Stimulated activated effector memory CD8-positive, alpha-beta T cell treated with anti-CD3 and anti-CD28 coated beads, Interleukin-12 subunit alpha, Interleukin-12 subunit beta, amount 100 ng/mL, for 72 hours (primary cell): ENCODE data around the gene DCAKD.

Experiments
- ATAC-seq: fragments of 150-1000 bp; cut with Tn5 transposase; 2 replicates; pipeline ENCODE4 v1.10.0; 2021
- DNase-seq, 2 donors: peaks; one replicate each; pipeline ENCODE4 v3.0.0; 2021 to 2022; ENCODE audit warnings: low spot score in 2 of 2
- H3K27ac Mint-ChIP-seq: one replicate; pipeline ENCODE4 v1.8.0; 2022; ENCODE audit warnings: mild to moderate bottlenecking, mixed read lengths
- H3K36me3 Mint-ChIP-seq: one replicate; pipeline ENCODE4 v1.8.0; 2022; ENCODE audit warnings: mild to moderate bottlenecking, mixed read lengths
- H3K4me1 Mint-ChIP-seq: one replicate; pipeline ENCODE4 v1.8.0; 2022; ENCODE audit warnings: mixed read lengths
- H3K4me3 Mint-ChIP-seq: one replicate; pipeline ENCODE4 v1.8.0; 2022; ENCODE audit warnings: mild to moderate bottlenecking, mixed read lengths
- H3K9me3 Mint-ChIP-seq: one replicate; pipeline ENCODE4 v1.8.0; 2022; ENCODE audit warnings: mixed read lengths

Gene DCAKD

GRCh38 chr17:45051060-45051719, at the start of gene DCAKD:
Gene DCAKD (minus strand): TSS chr17:45051632. CDS start chr17:45034885, 16,747 bp downstream.
- peaks cover 34% of the 10 kb centered on the region for H3K4me1 Mint-ChIP-seq
- peaks cover 16% of the 10 kb centered on the region for H3K36me3 Mint-ChIP-seq
- peak within 1 kb of the TSS; percentile 95 for H3K4me3 Mint-ChIP-seq
- DNase-seq (peak; percentile 84 to 91), ATAC-seq (peak; percentile 98)
- H3K27ac Mint-ChIP-seq: peak within 1 kb of the TSS; percentile 98
- H3K9me3 Mint-ChIP-seq: no peaks in the 10 kb centered on the region

- peak; percentile 89 for ATAC-seq
- H3K4me3 Mint-ChIP-seq: no peak overlapping the region
- DNase-seq: peak; percentile 59 to 83
- no peaks in the 10 kb centered on the region for H3K4me1 Mint-ChIP-seq
- no peaks in the 10 kb centered on the region for H3K9me3 Mint-ChIP-seq
- peak overlapping the region; percentile 50 for H3K27ac Mint-ChIP-seq
- peaks cover 100% of the 10 kb centered on the region for H3K36me3 Mint-ChIP-seq
Measured at GRCh38 chr17:45098869-45099616, 47.6 kb upstream of the DCAKD start.

GRCh38 chr17:45098081-45098868, 46.8 kb upstream of the DCAKD start:
- peaks cover 100% of the 10 kb centered on the region for H3K36me3 Mint-ChIP-seq
- no peak for ATAC-seq
- no peaks in the 10 kb centered on the region for H3K4me1 Mint-ChIP-seq

GRCh38 chr17:45096926-45097325, 45.5 kb upstream of the DCAKD start:
- H3K36me3 Mint-ChIP-seq: peaks cover 100% of the 10 kb centered on the region
- no peak overlapping the region for H3K4me3 Mint-ChIP-seq
- no peaks in the 10 kb centered on the region for H3K9me3 Mint-ChIP-seq
- ATAC-seq: no peak
- H3K27ac Mint-ChIP-seq: no peak overlapping the region
- no peaks in the 10 kb centered on the region for H3K4me1 Mint-ChIP-seq
- DNase-seq: no peak

More at GRCh38 chr17:45098081-45098868, 46.8 kb upstream of the DCAKD start:
- DNase-seq: no peak
- Mint-ChIP-seq H3K9me3 (no peaks in the 10 kb centered on the region), H3K27ac (peak overlapping the region; percentile 50), H3K4me3 (no peak overlapping the region)

- Mint-ChIP-seq H3K27ac (no peak overlapping the region), H3K4me3 (no peak overlapping the region), H3K9me3 (no peaks in the 10 kb centered on the region), H3K36me3 (peaks cover 100% of the 10 kb centered on the region), H3K4me1 (no peaks in the 10 kb centered on the region)
- DNase-seq (no peak), ATAC-seq (no peak)
Measured at GRCh38 chr17:45096141-45096540, 44.7 kb upstream of the DCAKD start.

GRCh38 chr17:45093444-45094110, 42.1 kb upstream of the DCAKD start:
- ATAC-seq (no peak), DNase-seq (no peak)
- Mint-ChIP-seq H3K36me3 (peaks cover 100% of the 10 kb centered on the region), H3K4me3 (no peak overlapping the region), H3K4me1 (no peaks in the 10 kb centered on the region), H3K9me3 (no peaks in the 10 kb centered on the region), H3K27ac (peak overlapping the region; percentile 37)

- Mint-ChIP-seq H3K27ac (peak overlapping the region; percentile 37), H3K4me3 (no peak overlapping the region)
Measured at GRCh38 chr17:45092911-45093430, 41.5 kb upstream of the DCAKD start.

GRCh38 chr17:45091778-45092425, 40.5 kb upstream of the DCAKD start:
- no peaks in the 10 kb centered on the region for H3K4me1 Mint-ChIP-seq
- peaks cover 100% of the 10 kb centered on the region for H3K36me3 Mint-ChIP-seq
- no peak overlapping the region for H3K27ac Mint-ChIP-seq
- no peak overlapping the region for H3K4me3 Mint-ChIP-seq
- no peak for ATAC-seq
- no peak for DNase-seq
- H3K9me3 Mint-ChIP-seq: no peaks in the 10 kb centered on the region

More at GRCh38 chr17:45092911-45093430, 41.5 kb upstream of the DCAKD start:
- ATAC-seq (no peak), DNase-seq (no peak)
- Mint-ChIP-seq H3K4me1 (no peaks in the 10 kb centered on the region), H3K36me3 (peaks cover 100% of the 10 kb centered on the region), H3K9me3 (no peaks in the 10 kb centered on the region)

DNA sequence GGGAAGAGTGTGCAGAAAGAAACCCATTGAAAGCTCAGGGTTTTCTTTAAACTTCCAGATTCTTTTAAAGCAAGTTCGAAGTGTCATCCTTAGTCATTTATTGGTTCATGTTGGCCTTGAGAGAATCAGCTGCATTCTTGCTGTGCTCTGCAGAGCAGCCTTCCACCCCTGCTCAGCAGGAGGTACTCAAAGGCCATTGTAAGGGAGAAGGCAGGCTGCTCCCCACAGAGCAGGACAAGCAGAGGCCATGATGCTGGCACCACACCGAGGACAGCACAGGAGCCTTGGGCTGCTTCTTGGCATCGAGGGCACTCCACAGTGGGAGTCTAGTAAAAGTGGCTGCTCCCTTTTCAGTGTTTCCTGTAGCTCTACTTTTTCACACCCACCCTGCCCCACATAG, 39.3 kb upstream of the DCAKD start:
- H3K4me3 Mint-ChIP-seq: no peak overlapping the region
- no peak overlapping the region for H3K27ac Mint-ChIP-seq
- no peaks in the 10 kb centered on the region for H3K4me1 Mint-ChIP-seq
- peaks cover 100% of the 10 kb centered on the region for H3K36me3 Mint-ChIP-seq
- no peak for ATAC-seq
- no peak for DNase-seq
- H3K9me3 Mint-ChIP-seq: no peaks in the 10 kb centered on the region

DNA sequence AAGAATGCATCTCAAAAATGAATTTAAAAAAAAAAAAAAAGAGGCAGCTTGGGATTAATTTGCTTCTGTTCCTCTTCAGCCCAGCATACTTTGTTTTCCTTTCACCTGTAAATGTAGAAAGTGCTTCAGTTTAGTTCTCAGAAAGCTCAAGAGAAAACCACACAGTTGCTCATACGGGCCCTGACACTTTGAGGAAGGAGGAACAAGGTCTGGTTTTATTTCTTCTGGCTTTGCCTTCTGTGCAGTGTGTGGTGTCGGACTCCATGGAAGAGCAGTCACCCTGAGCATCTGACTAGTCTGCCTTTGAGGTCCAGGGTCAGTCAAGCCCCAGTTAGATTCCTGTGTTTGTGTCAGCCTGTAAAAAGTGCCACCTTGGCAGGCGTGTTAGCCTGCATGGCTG, 37.3 kb upstream of the DCAKD start:
- Mint-ChIP-seq H3K27ac (no peak overlapping the region), H3K4me3 (no peak overlapping the region), H3K4me1 (no peaks in the 10 kb centered on the region), H3K9me3 (no peaks in the 10 kb centered on the region), H3K36me3 (peaks cover 100% of the 10 kb centered on the region)
- DNase-seq (no peak), ATAC-seq (no peak)

- Mint-ChIP-seq H3K4me3 (no peak overlapping the region), H3K4me1 (no peaks in the 10 kb centered on the region)
- no peak for ATAC-seq
Measured at GRCh38 chr17:45087978-45088377, 36.5 kb upstream of the DCAKD start.

DNA sequence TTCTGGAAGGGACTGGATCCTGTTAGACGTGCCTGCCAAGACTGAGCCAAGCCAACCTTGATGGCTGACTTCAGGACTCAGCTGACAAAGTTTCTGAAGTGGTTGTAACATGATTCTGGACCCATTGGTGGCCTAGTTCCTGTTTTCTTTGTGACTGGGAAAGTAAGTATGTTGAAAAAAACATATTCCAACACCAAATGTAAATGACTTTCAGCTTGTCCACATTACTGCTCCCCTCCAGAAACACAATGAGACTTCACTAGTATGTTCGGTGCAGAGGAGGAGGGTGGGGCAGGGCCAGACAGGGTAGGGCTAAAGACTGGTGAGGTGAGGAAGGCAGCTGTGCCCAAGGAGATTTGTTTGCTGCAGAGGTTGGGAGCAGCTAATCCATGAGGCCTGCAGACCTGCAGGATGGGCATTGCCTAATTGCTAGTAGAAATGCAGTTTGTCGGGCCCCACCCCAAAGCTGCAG, 36.1 kb upstream of the DCAKD start:
- Mint-ChIP-seq H3K4me1 (no peaks in the 10 kb centered on the region), H3K4me3 (no peak overlapping the region), H3K36me3 (peaks cover 100% of the 10 kb centered on the region), H3K27ac (no peak overlapping the region), H3K9me3 (no peaks in the 10 kb centered on the region)
- DNase-seq (no peak), ATAC-seq (no peak)

More at GRCh38 chr17:45087978-45088377, 36.5 kb upstream of the DCAKD start:
- no peak overlapping the region for H3K27ac Mint-ChIP-seq
- peaks cover 100% of the 10 kb centered on the region for H3K36me3 Mint-ChIP-seq
- no peaks in the 10 kb centered on the region for H3K9me3 Mint-ChIP-seq
- DNase-seq: no peak

DNA sequence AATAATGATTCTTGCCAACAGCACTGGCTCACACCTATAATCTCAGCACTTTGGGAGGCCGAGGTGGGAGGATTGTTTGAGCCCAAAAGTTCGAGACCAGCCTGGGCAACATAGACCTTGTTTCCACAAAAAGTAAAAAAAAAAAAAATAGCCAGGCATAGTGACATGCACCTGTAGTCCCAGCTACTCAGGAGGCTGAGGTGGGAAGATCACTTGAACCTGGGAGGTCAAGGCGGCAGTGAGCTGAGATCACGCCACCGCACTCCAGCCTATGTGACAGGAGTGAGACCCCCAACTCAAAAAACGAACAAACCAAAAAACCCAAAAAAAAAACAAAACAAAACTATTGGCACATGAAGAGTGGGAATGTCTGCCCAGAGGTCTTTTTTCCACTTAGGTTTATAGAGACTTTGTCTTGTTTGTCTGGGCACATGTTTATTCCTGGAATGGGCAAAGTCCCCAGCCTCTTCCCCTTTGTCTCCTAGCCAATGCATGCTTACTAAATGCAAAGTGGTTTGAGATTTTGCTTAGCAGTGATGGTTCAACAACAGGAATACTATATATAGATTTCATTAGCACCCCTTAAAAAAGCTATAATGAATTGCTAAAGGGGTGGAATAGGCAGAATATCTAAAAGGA, 35.6 kb upstream of the DCAKD start:
- ATAC-seq (no peak), DNase-seq (no peak)
- Mint-ChIP-seq H3K27ac (no peak overlapping the region), H3K9me3 (no peaks in the 10 kb centered on the region), H3K4me1 (no peaks in the 10 kb centered on the region), H3K36me3 (peaks cover 100% of the 10 kb centered on the region), H3K4me3 (no peak overlapping the region)

DNA sequence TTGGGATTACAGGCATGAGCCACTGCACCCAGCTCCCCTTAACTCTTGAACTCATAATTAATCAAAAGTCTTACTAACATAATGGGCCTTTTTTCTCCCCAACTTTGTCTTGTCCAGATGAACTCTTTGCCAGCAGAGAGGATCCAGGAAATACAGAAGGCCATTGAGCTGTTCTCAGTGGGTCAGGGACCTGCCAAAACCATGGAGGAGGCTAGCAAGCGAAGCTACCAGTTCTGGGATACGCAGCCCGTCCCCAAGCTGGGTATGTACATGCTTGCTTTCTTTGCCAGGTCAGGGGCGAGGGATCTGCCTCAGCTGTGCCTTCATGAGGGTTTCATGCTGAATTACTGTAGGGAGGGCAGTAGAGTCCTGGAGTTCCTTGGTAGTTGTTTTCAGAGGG, 35.0 kb upstream of the DCAKD start:
- Mint-ChIP-seq H3K27ac (no peak overlapping the region), H3K4me3 (no peak overlapping the region), H3K36me3 (peaks cover 100% of the 10 kb centered on the region), H3K9me3 (no peaks in the 10 kb centered on the region), H3K4me1 (no peaks in the 10 kb centered on the region)
- ATAC-seq (no peak), DNase-seq (no peak)
